Activated CD4-positive, alpha-beta T cell treated with anti-CD3 and anti-CD28 coated beads, Interleukin-2, amount 50 U/mL, for 1 hour (primary cell): ENCODE measurements around the gene LCE3B.
A peak's percentile ranks its signal among the peaks of the same experiment; 100 is the strongest.
"Not testable (repeated sequence)": the region's sequence is repeated elsewhere in the genome, so short reads cannot be mapped to it uniquely, and the experiment has no call there.

Source experiments
- DNase-seq: peaks from one replicate; pipeline ENCODE4 v3.0.0-alpha.2; 2020

LCE3B gene, protein sequence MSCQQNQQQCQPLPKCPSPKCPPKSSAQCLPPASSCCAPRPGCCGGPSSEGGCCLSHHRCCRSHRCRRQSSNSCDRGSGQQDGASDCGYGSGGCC

DNA sequence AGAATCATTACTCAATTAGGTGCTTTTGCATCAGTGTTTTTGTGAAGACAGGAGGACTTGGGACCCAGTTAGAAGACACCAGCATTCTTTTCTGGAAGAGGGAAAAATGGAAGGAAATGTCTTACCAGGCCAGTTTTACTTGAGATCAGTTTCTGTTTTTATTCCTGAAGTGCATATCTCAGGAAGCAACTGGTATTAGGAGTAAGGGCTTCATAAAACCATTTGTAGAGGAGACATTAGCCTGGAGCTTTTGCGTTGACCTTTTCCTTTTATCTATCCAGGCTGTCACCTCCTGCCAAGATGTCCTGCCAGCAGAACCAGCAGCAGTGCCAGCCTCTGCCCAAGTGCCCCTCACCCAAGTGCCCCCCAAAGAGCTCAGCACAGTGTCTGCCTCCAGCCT is at the start of gene LCE3B:
LCE3B (plus strand) TSS at position 301 of the 400 bp plus-strand sequence; CDS start at position 301, 0 bp downstream.
- DNase-seq = no peak

DNA sequence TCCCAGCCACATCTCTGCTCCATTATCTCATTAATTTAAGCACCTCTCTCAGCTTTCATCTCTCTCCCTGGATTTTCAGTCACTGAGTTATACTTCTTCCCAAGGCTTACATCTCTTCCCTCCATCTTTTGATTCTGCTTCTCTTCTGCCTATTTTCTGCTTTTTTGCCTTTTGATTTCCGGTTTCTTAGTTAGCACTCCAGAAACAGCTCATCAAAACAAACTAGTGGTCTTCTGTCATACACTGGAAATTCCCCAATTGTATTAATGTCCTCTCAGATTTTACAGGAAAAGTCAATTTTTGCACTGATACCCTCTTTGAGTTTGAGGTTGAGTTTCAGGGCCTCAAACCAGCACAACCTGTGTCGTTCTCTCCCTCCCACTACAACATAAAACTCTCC is 48.5 kb upstream of the LCE3B start:
- DNase-seq = no peak

DNA sequence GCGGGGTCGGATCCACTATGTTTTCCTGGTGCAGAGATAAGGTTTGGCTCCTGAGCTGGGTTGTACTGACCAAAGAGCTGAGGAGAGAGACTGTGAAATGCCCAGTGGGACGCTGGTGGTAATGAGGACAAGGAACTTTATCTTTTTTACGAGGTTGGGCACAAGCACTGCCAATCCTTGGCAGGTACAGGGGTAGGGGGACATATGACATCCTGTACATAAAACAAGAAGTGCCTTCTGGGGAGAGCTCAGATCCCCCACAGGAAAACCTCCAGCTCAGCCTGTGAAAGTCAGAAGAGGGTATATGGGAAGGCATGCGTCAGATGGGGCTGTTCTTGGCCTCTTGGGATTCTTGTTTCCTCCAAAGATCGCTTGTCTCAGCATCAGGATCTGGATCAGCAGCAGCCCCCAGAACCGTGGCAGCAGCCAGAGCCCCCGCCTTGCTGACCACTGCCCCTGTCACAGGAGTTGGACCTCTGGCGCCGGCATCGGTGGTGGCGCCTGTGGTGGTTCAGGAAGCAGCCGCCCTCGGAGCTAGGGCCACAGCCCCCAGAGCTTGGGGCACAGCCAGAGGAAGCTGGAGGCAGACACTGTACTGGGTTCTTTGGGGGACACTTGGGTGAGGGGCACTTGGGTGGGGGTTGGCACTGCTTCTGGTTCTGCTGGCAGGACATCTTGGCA is 47.9 kb upstream of the LCE3B start:
- DNase-seq = no peak

DNA sequence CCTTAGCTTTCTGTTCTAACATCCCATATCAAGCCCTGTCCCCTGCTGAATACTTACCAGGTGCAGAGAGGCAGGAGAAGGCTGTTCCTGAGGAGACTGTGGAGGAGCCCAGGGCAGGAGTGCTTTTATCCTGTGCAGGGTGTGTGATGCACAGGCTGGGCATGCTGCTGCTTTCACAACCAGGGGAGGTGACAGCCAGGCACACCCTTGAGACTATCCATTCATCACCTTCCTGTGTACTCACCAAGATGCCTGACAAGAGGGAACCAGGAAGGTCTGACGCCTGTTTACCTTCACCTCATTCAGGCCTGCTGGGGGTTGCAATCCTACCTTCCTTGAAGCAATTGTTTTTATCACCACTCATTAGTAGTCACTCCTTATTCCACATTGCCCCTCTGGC is 46.9 kb upstream of the LCE3B start, which contains the start of gene LCE3E:
LCE3E (minus strand) TSS at position 100 of the 400 bp plus-strand sequence. CDS start 572 bp downstream, outside the sequence.
- no peak for DNase-seq

DNA sequence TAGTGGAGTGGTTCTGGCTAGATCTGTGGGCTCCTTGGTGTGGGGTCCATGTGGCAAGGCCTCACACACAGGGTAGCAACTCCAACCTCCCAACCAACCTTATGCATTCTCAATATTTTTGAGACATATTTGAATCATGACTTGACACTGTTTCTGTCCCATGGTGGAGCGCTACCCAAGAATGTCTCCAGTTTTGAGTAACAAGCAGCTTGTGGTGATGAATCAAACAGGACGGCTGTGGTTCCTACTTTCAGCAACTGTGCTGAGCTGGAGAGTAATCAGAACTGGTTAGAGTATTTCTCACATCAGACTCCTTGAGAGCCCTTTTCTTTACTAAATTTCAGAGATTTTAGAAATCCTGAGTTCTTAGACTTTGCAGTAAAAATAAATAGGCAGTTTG is 36.4 kb upstream of the LCE3B start:
- DNase-seq = no peak

DNA sequence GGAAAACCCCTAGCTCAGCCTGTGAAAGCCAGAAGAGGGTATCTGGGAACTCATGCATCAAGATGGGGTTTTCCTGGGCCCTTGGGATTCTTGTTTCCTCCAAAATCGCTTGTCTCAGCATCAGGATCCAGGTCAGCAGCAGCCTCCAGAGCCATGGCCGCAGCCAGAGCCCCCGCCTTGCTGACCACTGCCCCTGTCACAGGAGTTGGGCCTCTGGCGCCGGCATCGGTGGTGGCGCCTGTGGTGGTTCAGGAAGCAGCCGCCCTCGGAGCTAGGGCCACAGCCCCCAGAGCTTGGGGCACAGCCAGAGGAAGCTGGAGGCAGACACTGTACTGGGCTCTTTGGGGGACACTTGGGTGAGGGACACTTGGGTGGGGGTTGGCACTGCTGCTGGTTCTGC is 34.1 kb upstream of the LCE3B start:
- not testable (repeated sequence) for DNase-seq

DNA sequence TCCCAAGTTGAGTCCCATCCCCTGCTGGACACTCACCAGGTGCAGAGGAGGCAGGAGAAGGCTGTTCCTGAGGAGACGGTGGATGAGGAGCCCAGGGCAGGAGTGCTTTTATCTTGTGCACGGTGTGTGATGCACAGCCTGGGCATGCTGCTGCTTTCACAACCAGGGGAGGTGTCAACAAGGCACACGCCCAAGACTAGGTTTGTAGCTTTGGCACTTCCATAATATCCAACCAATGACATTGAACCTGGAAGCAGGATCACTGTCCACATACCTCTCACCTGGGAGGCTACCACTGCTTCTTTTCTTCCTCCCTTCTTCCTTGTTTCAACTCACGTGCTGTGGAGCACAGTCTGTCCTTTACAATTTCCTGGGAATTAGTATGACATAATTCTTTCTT is 33.2 kb upstream of the LCE3B start, which contains the start of gene LCE3D:
LCE3D (minus strand) TSS at position 84 of the 400 bp plus-strand sequence. CDS start 580 bp downstream, outside the sequence.
- DNase-seq = no peak

DNA sequence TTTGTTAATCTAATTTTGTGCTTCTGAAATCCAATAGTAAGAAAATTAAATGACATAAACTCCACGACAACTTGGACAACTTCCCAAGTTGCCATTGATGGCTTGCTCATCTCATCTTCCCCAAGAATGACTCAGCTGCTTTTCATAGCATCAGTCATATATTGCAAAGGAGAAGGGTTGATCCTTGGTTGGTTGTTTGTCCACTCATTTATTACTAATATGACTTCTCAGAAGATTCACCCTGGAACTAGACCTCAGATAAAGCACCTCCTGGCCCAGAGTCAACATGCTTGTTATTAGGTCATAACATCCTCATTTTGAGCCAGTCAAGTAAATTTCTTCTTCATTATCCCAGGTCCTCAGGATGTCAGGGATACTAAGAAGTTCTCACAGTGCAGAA is 31.0 kb upstream of the LCE3B start:
- no peak for DNase-seq

DNA sequence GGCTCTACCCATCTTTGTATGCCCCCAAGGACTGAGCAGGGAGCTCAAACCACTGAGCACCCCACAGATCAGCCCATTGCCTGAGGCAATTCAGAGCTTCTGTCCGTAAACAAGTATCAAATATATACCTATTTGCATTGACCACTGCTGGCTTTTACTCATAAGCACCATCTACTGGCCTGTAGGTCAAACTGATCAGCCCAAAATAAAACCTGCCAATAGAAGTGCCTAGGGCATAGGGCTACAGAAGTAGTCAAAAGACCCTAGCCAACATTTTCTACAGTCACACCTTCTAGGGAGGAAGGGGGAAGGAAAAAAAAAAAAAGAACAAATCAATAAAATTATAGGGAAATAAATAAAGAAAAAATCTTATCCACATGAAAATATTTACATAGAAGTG is 28.0 kb upstream of the LCE3B start:
- no peak for DNase-seq

DNA sequence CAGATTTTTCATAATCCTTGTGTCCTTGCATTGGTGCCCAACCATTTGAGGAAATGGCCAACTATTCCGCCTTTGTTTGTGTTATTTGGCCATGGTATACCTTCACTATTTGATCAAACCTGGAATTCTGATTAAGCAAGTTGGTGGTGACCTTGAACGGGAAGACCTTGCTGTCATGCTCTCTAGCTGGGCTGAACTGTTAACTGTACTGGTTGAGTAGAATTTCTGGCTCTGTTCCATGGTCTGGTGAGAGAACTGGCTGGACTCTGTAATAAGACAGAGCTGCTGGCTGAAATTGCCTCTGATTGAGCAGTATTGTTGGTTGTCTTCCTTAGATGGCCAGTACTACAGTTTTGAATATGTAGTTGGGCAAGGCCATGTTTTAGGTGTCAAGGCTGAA is 16.6 kb upstream of the LCE3B start:
- DNase-seq = no peak

DNA sequence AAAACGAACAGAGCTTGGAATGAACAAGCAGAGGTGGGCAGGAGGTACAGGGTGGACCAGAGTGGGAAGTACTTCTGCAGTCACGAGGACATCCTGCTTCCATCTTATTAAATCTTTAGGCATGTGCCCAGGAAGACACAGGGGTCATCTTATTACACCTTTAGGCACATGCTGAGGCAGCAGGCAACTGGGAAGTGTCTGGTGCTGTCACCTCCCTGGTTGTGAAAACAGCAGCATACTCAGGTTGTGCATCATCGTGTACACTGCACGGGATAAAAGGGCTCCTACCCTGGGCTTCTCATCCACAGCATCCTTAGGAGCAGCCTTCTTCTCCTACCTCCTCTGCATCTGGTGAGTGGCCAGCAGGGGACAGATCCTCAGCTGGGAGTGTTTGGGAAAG is 13.7 kb upstream of the LCE3B start, which contains the start of gene LCE3C:
LCE3C (plus strand) TSS at position 301 of the 400 bp plus-strand sequence. CDS start 498 bp downstream, outside the sequence.
- DNase-seq = no peak

DNA sequence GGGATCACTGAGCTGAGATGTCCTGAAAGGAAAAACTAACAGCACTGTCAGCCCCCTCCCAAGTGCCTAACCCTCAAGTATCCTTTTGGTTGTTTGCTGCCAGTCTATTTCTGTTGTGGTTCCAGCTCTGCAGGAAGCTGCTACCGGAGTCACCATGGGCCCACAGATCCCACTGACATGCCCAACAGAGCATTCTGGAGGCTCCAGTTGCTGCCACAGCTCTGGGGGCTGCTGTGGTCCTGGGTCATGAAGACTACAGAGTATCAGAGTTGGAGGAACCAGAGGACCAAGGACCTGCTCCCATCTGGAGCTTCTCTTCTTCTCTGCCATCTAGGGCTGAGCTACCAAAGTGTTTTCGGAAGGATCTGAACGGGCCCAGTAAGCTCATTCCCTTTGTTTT is 8.4 kb downstream of the LCE3B start:
- DNase-seq = no peak

DNA sequence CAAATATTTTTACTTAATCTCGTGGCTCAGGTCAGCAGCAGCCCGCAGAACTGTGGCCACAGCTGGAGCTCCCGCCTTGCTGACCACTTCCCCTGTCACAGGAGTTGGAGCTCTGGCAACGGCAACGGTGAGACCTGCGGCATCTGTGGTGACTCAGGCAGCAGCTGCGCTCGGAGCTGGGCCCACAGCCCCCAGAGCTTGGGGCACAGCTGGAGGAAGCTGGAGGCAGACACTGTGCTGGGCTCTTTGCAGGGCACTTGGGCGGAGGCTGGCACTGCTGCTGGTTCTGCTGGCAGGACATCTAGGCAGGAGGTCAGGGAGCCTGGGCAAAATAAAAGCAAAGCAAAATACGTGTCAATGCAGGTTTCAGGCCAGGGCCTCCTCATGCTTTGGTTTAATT is 9.2 kb downstream of the LCE3B start, which contains the start of gene LCE3A:
LCE3A (minus strand) TSS at position 301 of the 400 bp plus-strand sequence; CDS start at position 301, 0 bp downstream.
- no peak for DNase-seq

DNA sequence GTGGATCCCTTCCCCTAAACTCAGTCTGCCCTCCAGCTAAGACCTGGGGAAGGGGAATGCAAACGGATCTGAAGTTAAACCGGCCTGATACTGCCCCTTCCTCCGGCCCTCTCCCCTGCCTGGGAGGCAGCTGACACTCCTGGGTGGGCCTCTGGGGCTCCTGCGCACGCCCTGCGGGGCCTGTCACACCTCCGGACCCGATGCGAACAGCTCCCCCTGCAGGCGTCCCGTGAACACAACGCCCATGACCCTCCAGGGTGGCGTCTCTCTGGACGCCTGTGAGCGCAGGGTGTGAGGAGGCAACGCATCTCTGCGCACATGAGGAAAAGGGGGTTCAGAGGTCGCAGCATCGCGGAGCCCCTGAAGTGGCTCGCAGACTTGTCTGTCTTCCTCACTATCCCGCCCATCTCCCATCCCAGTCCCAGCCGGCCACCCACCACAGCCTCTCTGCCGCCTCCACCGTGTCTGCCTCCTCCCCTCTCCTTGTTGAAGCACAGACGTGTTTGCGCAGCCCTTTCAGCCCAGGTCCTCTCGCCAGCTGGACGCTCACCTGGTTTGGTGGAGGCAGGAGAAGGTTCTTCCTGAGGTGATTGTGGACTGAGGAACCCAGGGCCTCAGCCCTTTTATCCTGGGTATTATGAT is 9.7 kb downstream of the LCE3B start:
- no peak for DNase-seq

DNA sequence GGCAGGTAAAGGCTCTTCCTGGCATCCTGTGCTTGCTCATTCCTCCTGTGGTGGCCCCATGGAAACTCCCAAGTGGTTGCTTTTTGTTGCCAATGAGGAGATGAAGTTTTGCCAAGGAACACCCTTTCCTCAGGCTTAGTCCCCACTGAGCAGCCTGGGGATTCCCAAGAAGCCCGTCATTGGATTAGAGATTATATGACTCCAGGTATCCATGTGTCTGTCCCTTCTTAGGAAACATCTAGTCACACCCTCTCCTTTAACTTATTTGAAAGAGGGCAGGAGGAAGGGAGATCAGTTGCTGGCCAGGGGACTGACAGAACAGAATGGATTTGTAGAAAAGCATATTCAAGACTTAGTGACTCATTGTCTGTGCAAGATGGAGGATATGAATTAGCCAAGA is 13.1 kb downstream of the LCE3B start:
- DNase-seq = no peak

DNA sequence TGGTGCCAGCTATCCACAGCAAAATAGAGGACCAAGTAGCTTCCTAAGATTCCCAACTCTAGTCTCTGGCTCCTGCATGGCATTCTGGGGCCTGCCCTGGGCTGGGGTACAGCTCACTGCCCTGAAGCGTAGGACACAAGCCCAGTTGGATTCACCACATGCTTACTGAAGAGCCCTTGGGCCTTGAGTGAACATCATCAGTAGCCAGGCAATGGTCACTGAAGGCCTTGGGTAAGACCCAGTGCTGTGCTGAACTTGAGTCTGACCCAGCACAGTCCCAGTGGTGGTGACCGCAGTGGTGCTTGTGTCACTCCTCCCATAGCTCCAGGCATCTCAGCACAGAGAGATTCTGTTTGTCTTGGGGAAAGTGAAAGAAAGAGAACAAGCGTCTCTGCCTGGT is 17.0 kb downstream of the LCE3B start:
- no peak for DNase-seq

DNA sequence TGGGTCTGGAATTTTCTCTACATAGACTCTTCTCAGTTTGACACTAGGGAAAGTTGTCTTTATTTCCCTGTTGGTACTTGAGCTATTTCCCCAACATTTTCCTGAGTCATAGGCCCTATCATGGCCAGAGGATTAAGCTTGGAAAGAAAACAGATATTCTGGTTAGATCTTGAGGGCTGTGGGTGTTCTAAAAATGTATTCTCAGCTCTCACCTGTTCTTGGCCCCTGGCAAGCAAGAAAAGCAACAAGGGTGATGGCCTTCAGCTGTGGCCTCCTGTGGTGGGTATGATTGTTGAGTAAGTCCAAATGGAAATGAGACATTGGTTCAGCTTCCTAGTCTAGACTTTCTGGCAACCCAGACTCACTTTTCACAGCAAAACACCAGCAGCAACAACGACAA is 26.7 kb downstream of the LCE3B start:
- DNase-seq = no peak

DNA sequence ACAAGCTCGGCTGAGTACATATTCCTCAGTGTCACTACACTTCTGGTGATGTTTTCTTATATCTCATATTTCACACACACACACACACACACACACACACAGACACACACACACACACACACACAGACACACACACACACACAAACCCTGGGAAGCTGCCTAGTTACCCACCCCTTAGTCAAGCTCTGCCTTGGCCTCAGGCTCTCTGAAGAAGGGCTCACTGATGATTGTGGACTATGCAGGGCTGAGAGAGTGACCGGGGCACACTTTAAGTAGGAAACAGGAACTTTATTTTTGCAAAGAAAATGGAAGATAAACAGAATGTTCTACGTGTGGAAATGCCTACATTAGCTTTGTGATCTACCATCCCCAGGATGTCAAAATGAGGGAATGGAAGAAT is 30.3 kb downstream of the LCE3B start:
- no peak for DNase-seq

DNA sequence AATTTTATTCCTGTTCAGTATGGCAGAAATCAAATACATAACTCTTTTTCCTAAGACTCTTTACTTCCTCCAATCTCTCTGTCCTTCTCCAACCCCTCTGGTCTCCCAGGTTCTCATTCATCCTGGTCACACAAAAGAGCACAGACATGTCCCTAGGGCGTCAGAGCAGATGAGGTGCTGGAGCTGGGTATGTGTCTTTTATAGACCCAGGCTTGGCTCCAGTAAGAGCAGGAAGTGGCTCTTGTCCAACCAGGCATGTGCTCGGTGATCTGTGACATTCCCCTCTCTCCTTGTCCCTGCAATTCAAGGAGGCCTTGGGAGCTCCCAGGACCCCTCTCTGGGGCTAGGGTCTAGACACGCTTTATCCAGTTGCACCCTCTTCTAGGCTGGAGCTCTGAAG is 31.5 kb downstream of the LCE3B start:
- DNase-seq = no peak

DNA sequence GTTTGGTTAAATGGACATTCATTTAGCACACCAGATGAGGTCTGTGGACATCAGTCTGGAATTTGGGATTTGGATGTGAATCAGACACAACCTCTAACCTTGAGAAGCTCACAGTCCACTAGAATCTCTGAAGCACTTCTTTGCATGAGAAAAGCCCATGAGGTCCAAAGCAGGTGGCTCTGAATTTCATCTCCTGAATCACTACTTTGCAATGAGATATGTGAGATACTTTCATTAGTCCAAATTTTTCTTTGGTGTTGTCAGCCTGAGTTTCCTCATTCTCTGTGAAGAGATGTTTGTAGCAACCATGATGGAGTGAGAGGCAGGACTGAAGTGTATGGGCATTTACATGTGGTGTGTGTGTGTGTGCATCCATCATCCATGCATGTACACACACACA is 33.0 kb downstream of the LCE3B start:
- no peak for DNase-seq

DNA sequence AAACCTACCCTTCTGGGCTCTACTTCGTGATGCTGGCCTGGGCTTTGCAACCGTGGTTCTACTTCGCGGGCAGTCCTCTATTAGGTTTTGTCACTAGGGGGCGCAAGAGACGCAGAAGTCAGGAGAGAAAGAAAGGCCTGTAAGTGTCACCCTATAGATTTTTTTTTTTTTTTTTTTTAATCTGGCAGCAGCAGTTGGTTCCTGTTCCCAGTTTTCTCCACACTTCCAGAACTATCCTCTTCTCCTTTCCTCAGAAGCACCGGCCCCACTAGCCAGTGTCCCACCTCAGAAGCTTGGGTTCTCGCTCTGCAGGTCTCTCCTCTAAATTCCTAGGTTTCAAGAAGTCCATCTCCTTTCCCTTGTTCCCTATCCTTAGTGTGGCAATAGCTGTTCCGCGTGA is 40.5 kb downstream of the LCE3B start:
- peak; percentile 25 for DNase-seq

DNA sequence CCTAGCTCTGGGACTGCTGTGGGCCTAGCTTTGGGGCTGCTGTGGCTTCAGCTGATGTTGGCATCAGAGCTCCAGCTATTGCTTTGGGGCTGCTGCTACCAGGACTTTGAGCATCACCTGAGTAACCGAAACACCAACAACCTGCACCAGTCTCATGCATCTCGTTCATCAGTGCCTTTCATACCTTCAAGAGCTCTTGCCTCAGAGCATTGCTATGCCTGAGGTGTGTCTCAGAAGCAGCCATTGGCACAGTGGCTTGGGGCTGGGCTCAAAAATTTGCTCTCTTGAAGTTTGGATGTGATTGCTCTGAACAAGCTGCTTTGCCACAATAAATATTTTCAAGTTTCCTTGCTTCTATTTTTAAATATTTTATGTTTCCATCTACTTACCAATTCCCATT is 42.8 kb downstream of the LCE3B start:
- no peak for DNase-seq

DNA sequence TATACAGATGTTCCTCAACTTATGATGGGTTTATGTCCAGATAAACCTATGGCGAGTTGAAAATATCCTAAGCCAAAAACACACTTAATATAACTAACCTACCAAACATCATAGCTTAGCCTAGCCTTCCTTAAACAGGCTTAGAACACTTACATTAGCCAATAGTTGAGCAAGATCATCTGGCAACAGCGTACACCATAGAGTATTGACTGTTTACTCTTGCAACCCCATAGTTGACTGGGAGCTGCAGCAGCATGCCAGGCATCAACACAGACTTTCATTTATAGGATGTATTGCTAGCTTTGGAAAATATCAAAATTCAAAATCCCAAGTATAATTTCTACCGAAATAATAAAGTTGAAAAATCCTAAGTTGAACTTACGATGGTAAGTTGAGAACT is 44.1 kb downstream of the LCE3B start:
- no peak for DNase-seq

DNA sequence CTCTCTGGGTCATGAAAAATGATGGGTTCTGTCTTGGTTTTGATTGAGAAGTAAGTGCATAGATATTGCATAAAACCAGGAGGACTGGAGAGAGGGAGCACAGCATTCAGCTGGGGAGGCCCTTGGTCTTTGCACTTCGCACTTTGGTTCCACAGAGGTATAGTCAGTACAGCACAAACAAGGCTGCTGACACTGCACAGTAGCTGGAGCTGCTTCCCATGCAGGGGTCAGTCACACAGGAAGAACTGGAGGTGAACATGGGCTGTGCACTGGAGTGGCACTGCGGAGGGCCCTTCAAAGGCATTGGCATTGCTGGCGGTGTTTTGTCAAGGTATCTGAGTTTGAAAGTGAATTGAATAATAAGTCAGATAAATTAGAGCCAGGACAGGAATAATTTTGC is 45.0 kb downstream of the LCE3B start:
- DNase-seq = no peak
